Common myeloid progenitor, CD34-positive (primary cell): Measurements from ENCODE around the gene GRIK4.

ENCODE experiments used
- CTCF ChIA-PET: fragments of 350-600 bp; sonication (Branson Sonifier 250); formaldehyde crosslinking; loops from one replicate; lab custom pipeline; 2021; ENCODE audit warnings: antibody characterized with exemption; lab: Charles Lee
- POLR2A ChIA-PET: fragments of 350-600 bp; sonication (Branson Sonifier 250); formaldehyde crosslinking; loops from one replicate; lab custom pipeline; 2021; ENCODE audit warnings: antibody characterized with exemption; lab: Charles Lee
- DNase-seq, 3 donors: peaks; one replicate each; pipeline versions ENCODE4 v3.0.0 to v3.0.0-alpha.2; 2013
- H3K27ac ChIP-seq, 2 experiments: 1 replicate in 1 of 2; 2 replicates in 1 of 2; pipeline ENCODE4 v1.7.0; 2013; ENCODE audit warnings: inconsistent platforms in 2 of 2, low read length in 2 of 2, mild to moderate bottlenecking in 2 of 2, low read depth in 1 of 2, moderate library complexity in 1 of 2; ENCODE audit not compliant: severe bottlenecking in 2 of 2, insufficient read depth in 1 of 2, poor library complexity in 1 of 2
- H3K27me3 ChIP-seq, 5 experiments: replicated peaks in 2 of 5; 1 replicate in 3 of 5; 2 replicates in 2 of 5; pipeline versions ENCODE4 v1.6.1 to v1.7.0; 2013; ENCODE audit warnings: low read length in 4 of 5, mild to moderate bottlenecking in 2 of 5, moderate library complexity in 2 of 5, inconsistent platforms in 1 of 5; ENCODE audit not compliant: insufficient read depth in 5 of 5, control insufficient read depth in 4 of 5
- H3K36me3 ChIP-seq, 4 experiments: 1 replicate in 2 of 4; 2 replicates in 2 of 4; pipeline versions ENCODE4 v1.6.1 to v1.7.0; 2013; ENCODE audit warnings: low read length in 3 of 4, control low read depth in 1 of 4, mild to moderate bottlenecking in 1 of 4; ENCODE audit not compliant: control insufficient read depth in 4 of 4, insufficient read depth in 4 of 4
- H3K4me1 ChIP-seq, 4 experiments: 1 replicate in 3 of 4; 2 replicates in 1 of 4; pipeline versions ENCODE4 v1.6.1 to v1.7.1; 2013; ENCODE audit warnings: low read length in 3 of 4, mild to moderate bottlenecking in 3 of 4, control low read depth in 1 of 4, inconsistent platforms in 1 of 4, moderate library complexity in 1 of 4; ENCODE audit not compliant: control insufficient read depth in 4 of 4, insufficient read depth in 4 of 4; ENCODE audit errors: control extremely low read depth in 1 of 4
- H3K4me3 ChIP-seq, 7 experiments: 1 replicate in 4 of 7; 2 replicates in 3 of 7; pipeline versions ENCODE4 v1.5.1 to v1.7.0; 2013; ENCODE audit warnings: mild to moderate bottlenecking in 7 of 7, low read length in 6 of 7, moderate library complexity in 6 of 7, inconsistent platforms in 2 of 7, low read depth in 2 of 7, control low read depth in 1 of 7; ENCODE audit not compliant: insufficient read depth in 4 of 7, control insufficient read depth in 1 of 7; ENCODE audit errors: extremely low read depth in 1 of 7
- H3K9me3 ChIP-seq, 5 experiments: 1 replicate in 4 of 5; 2 replicates in 1 of 5; pipeline versions ENCODE4 v1.6.1 to v1.7.1; 2013; ENCODE audit warnings: low read length in 4 of 5, mild to moderate bottlenecking in 2 of 5, inconsistent platforms in 1 of 5, low read depth in 1 of 5, moderate library complexity in 1 of 5; ENCODE audit not compliant: control insufficient read depth in 4 of 5, insufficient read depth in 2 of 5; ENCODE audit errors: control extremely low read depth in 1 of 5
- WGBS: methylation state at CpG from one replicate; pipeline ENCODE4 v1.1.5; 2013; ENCODE audit not compliant: insufficient coverage; 5-methylcytosine and 5-hydroxymethylcytosine counted together

The GRIK4 gene

GRCh38 chr11:120514541-120515121 lies 3.1 kb downstream of the GRIK4 start:
- DNase-seq = no peak
- H3K4me1 ChIP-seq = peaks cover 0 to 2% (median 1%) of the 10 kb centered on the region in 4 experiments
- H3K27me3 ChIP-seq = peaks cover 4 to 77% (median 38%) of the 10 kb centered on the region in 5 experiments
- no peaks in the 10 kb centered on the region for H3K36me3 ChIP-seq
- H3K27ac ChIP-seq = no peak overlapping the region
- ChIA-PET CTCF (interaction anchor here (0.6 to 1.0 kb wide), 2 partner anchors 10 to 118 kb away, joined by 3 read pairs; no protein-coding TSS in a partner anchor), POLR2A (no interaction called here)
- H3K9me3 ChIP-seq = no peaks in the 10 kb centered on the region
- WGBS = 96% methylated on average over 11 of the region's 14 CpGs
- H3K4me3 ChIP-seq = no peak overlapping the region

- POLR2A ChIA-PET = no interaction called here
- WGBS = 89% methylated on average over 5 of the region's 7 CpGs
Observed at GRCh38 chr11:120515186-120515723, 3.7 kb downstream of the GRIK4 start.

GRCh38 chr11:120516461-120517389 lies 5.2 kb downstream of the GRIK4 start:
- H3K27ac ChIP-seq = no peak overlapping the region
- DNase-seq = no peak
- peaks cover 2 to 68% (median 32%) of the 10 kb centered on the region in 5 experiments for H3K27me3 ChIP-seq
- H3K36me3 ChIP-seq = no peaks in the 10 kb centered on the region
- H3K9me3 ChIP-seq = no peaks in the 10 kb centered on the region
- H3K4me1 ChIP-seq = peaks cover 0 to under 1% (median 0%) of the 10 kb centered on the region in 4 experiments
- 58% methylated on average over 38 of the region's 39 CpGs for WGBS
- ChIA-PET CTCF (interaction anchor here (1.1 to 1.6 kb wide), 2 partner anchors 14 to 28 kb away, joined by 3 to 4 read pairs; no protein-coding TSS in a partner anchor), POLR2A (no interaction called here)
- H3K4me3 ChIP-seq = no peak overlapping the region

More at GRCh38 chr11:120515186-120515723, 3.7 kb downstream of the GRIK4 start:
- Histone ChIP-seq H3K4me1 (peaks cover 0 to 2% (median 1%) of the 10 kb centered on the region in 4 experiments), H3K36me3 (no peaks in the 10 kb centered on the region), H3K27ac (no peak overlapping the region), H3K27me3 (peaks cover 2 to 71% (median 33%) of the 10 kb centered on the region in 5 experiments), H3K9me3 (no peaks in the 10 kb centered on the region), H3K4me3 (no peak overlapping the region)
- no peak for DNase-seq
- CTCF ChIA-PET = interaction anchor here (1.1 kb wide), 1 partner anchor 29 kb away, joined by 3 read pairs; no protein-coding TSS in a partner anchor

DNA sequence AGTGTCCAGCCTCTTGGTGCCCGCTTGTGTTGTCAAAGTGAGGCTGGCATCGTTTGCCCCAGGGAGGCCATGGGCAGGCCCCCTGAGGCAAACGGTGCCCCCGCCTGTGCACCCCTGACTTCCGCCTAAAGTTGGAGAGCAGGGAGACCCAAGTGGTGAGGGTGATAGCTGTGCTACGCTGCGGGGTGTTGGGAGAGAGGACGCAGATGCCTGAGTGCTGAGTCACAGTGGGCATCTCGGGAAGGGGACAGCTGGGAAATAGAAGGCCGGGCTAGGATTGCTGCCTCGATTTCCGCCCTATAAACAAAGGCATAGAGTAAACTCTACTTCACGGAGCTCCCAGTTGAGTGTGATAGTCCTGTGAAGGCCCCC lies 5.8 kb downstream of the GRIK4 start:
- ChIA-PET POLR2A (no interaction called here), CTCF (interaction anchor here (1.6 kb wide), 1 partner anchor 14 kb away, joined by 4 read pairs; no protein-coding TSS in a partner anchor)
- Histone ChIP-seq H3K36me3 (no peaks in the 10 kb centered on the region), H3K4me1 (no peaks in the 10 kb centered on the region), H3K4me3 (no peak overlapping the region), H3K27ac (no peak overlapping the region), H3K9me3 (no peaks in the 10 kb centered on the region), H3K27me3 (peaks cover 2 to 63% (median 32%) of the 10 kb centered on the region in 5 experiments)
- no peak for DNase-seq
- WGBS = 62% methylated on average over 12 of the region's 13 CpGs

GRCh38 chr11:120517801-120518291 lies 6.3 kb downstream of the GRIK4 start:
- Histone ChIP-seq H3K27me3 (peaks cover 2 to 61% (median 34%) of the 10 kb centered on the region in 5 experiments), H3K4me3 (no peak overlapping the region), H3K36me3 (no peaks in the 10 kb centered on the region), H3K4me1 (no peaks in the 10 kb centered on the region), H3K27ac (no peak overlapping the region), H3K9me3 (no peaks in the 10 kb centered on the region)
- ChIA-PET CTCF (interaction anchor here (1.2 kb wide), 1 partner anchor 153 kb away, joined by 3 read pairs; no protein-coding TSS in a partner anchor), POLR2A (no interaction called here)
- no peak for DNase-seq
- 93% methylated on average over 6 of the region's 7 CpGs for WGBS

GRCh38 chr11:120518356-120518755 lies 6.8 kb downstream of the GRIK4 start:
- Histone ChIP-seq H3K9me3 (no peaks in the 10 kb centered on the region), H3K4me3 (no peak overlapping the region), H3K36me3 (no peaks in the 10 kb centered on the region), H3K4me1 (no peaks in the 10 kb centered on the region), H3K27me3 (peaks cover 2 to 61% (median 34%) of the 10 kb centered on the region in 5 experiments), H3K27ac (no peak overlapping the region)
- DNase-seq = no peak
- 94% methylated on average over 4 of the region's 7 CpGs for WGBS
- ChIA-PET CTCF (interaction anchor here (1.2 kb wide), 2 partner anchors 51 to 153 kb away, joined by 3 read pairs; no protein-coding TSS in a partner anchor), POLR2A (no interaction called here)
